ENCODE data around the gene JAK1. TPM values are rescaled to one million over a fixed set of nuclear protein-coding genes. Genes with fewer than 3 reads are reported as not detected.

Gene JAK1
- total and polyA plus RNA-seq, 2 of the 8 experiments (the other 6 are each of a cell fraction or from before 2014, with no cell fraction given): 7.8 to 24.5 TPM

GRCh38 chr1:64974288-64974825 is 8.0 kb upstream of the JAK1 start:
- no peak overlapping the region for H2AFZ ChIP-seq (ENCODE audit: low read length)
- H3K79me1 ChIP-seq (ENCODE audit: low read depth, low read length): no peaks in the 10 kb centered on the region
- H4K5ac ChIP-seq (ENCODE audit: insufficient read length, low read depth, low read length): no peak overlapping the region
- no peaks in the 10 kb centered on the region; the same call in 1 of the 2 replicates for H3K23me2 ChIP-seq (ENCODE audit: low read depth, low read length)
- no peak overlapping the region for H2BK12ac ChIP-seq (ENCODE audit: low read depth, low read length)
- H3K14ac ChIP-seq (ENCODE audit: insufficient read length): no peak overlapping the region
- POLR2A ChIA-PET (ENCODE audit: partially characterized antibody): no interaction called here
- H2BK120ac ChIP-seq (replicated peaks; ENCODE audit: low read depth, low read length): no peak overlapping the region
- no peaks in the 10 kb centered on the region for H3K27me3 ChIP-seq (replicated peaks in 1 of 4; ENCODE audit: control insufficient read depth in 3 of 4, extremely low read depth in 1 of 4, insufficient read depth in 3 of 4, low read length in 3 of 4)
- no peak overlapping the region for H2BK15ac ChIP-seq (ENCODE audit: low read length)
- H3K23ac ChIP-seq (ENCODE audit: insufficient read length): no peak overlapping the region
- no peak for DNase-seq (ENCODE audit: low read depth in 1 of 2, low spot score in 2 of 2)
- no peaks in the 10 kb centered on the region for H3K79me2 ChIP-seq (ENCODE audit: control insufficient read depth in 1 of 2, insufficient read depth in 2 of 2, low read length in 2 of 2)
- no peak overlapping the region for H3K56ac ChIP-seq (replicated peaks; ENCODE audit: insufficient read length, low read depth, low read length)
- 88% methylated on average over 2 of the region's 2 CpGs; no CpG with 5 or more reads in 1 of the 2 experiments for WGBS, 2 experiments (ENCODE audit: extremely low coverage in 1 of 2, insufficient coverage in 1 of 2, insufficient read length in 1 of 2, insufficient replicate concordance in 2 of 2, low coverage in 1 of 2, low lambda C conversion rate in 2 of 2, missing lambda C conversion rate in 1 of 2)
- peaks cover 0 to 9% (median 0%) of the 10 kb centered on the region in 4 experiments; a peak in 2 of 7 replicates for H3K4me1 ChIP-seq (replicated peaks in 1 of 4; ENCODE audit: control insufficient read depth in 3 of 4, insufficient read depth in 4 of 4, low read length in 3 of 4)
- H4K91ac ChIP-seq (replicated peaks; ENCODE audit: insufficient read length, low read length): no peak overlapping the region
- no peak overlapping the region for H2BK5ac ChIP-seq (ENCODE audit: low read depth, low read length)
- no peak overlapping the region for H2AK5ac ChIP-seq (ENCODE audit: low read depth, low read length)
- H3K9ac ChIP-seq (replicated peaks in 1 of 4; ENCODE audit: extremely low read depth in 1 of 4, low read depth in 3 of 4, low read length in 3 of 4): no peak overlapping the region
- H4K20me1 ChIP-seq (replicated peaks in 1 of 2; ENCODE audit: control insufficient read depth in 1 of 2, insufficient read depth in 2 of 2, low read length in 2 of 2): no peaks in the 10 kb centered on the region
- no peak overlapping the region for H2BK20ac ChIP-seq (ENCODE audit: low read length)
- H3K4me3 ChIP-seq (ENCODE audit: extremely low read depth in 1 of 4, insufficient read depth in 2 of 4, low read depth in 3 of 4, low read length in 4 of 4): no peak overlapping the region
- no peak overlapping the region for H4K8ac ChIP-seq (ENCODE audit: extremely low read depth, insufficient read depth, low read length)
- CTCF ChIA-PET (ENCODE audit: partially characterized antibody): interaction anchor here (0.6 to 1.4 kb wide), 3 partner anchors 8 to 953 kb away, joined by 3 to 4 read pairs (median 3); no protein-coding TSS in a partner anchor
- no peak overlapping the region for H3K4ac ChIP-seq (replicated peaks; ENCODE audit: insufficient read length, low read depth, low read length)
- H3K9me3 ChIP-seq (ENCODE audit: insufficient read depth in 2 of 2, low read depth in 1 of 2, low read length in 1 of 2): no peaks in the 10 kb centered on the region
- no peak overlapping the region for H3K27ac ChIP-seq (ENCODE audit: low read depth, low read length)
- FAIRE-seq: no peak
- no peak overlapping the region for H3K18ac ChIP-seq (ENCODE audit: extremely low read depth, low read length)
- no peak overlapping the region for H3K4me2 ChIP-seq (ENCODE audit: insufficient read depth in 1 of 2, low read depth in 2 of 2, low read length in 2 of 2)
- H3K36me3 ChIP-seq (ENCODE audit: control insufficient read depth in 2 of 4, insufficient read depth in 4 of 4, low read length in 3 of 4): no peaks in the 10 kb centered on the region
- no peak for TF ChIP-seq SAP30 (IDR thresholded peaks at IDR 0.05; ENCODE audit: insufficient read depth, insufficient replicate concordance, low read length)
- no peak for TF ChIP-seq KDM1A (IDR thresholded peaks at IDR 0.05; ENCODE audit: borderline replicate concordance, low read length)
- TF ChIP-seq RXRA (IDR thresholded peaks at IDR 0.05; ENCODE audit: insufficient read depth, low read depth, low read length): no peak
- TF ChIP-seq GABPA (IDR thresholded peaks at IDR 0.05; ENCODE audit: borderline replicate concordance, insufficient read depth, low read length): no peak
- TF ChIP-seq MAFK (IDR thresholded peaks at IDR 0.05; ENCODE audit: low read depth, low read length): no peak
- TF ChIP-seq GTF2F1 (IDR thresholded peaks at IDR 0.05; ENCODE audit: borderline replicate concordance, low read depth, low read length): no peak
- no peak for TF ChIP-seq BCL11A (IDR thresholded peaks at IDR 0.05; ENCODE audit: low read depth in 2 of 2, low read length in 2 of 2)
- no peak for TF ChIP-seq SIRT6 (IDR thresholded peaks at IDR 0.05; ENCODE audit: low read length)
- no peak for TF ChIP-seq SP4 (IDR thresholded peaks at IDR 0.05; ENCODE audit: low read length)
- TF ChIP-seq SP2 (IDR thresholded peaks at IDR 0.05; ENCODE audit: low read length): no peak
- no peak for TF ChIP-seq PHF8 (conservative IDR thresholded peaks at IDR 0.05; ENCODE audit: low read depth, low read length)
- TF ChIP-seq SIN3A (conservative IDR thresholded peaks at IDR 0.05 in 1 of 2, IDR thresholded peaks at IDR 0.05 in 1 of 2; ENCODE audit: low read depth in 1 of 2, low read length in 2 of 2): no peak
- no peak for TF ChIP-seq POU5F1 (IDR thresholded peaks at IDR 0.05; ENCODE audit: low read depth, low read length)
- TF ChIP-seq TCF12 (IDR thresholded peaks at IDR 0.05; ENCODE audit: low read depth, low read length): no peak

Data from H1 (cell line).